Neural cell (in vitro differentiated cells): Measurements from ENCODE around the gene SLC8A1.

Source experiments
- CTCF ChIP-seq: fragments of 450-650 bp; IDR thresholded peaks from 2 replicates; pipeline ENCODE4 v1.5.1; 2014; ENCODE audit warnings: antibody characterized with exemption, mild to moderate bottlenecking, moderate library complexity; ENCODE audit not compliant: poor library complexity, severe bottlenecking
- POLR2AphosphoS5 ChIP-seq: IDR thresholded peaks from 2 replicates; pipeline ENCODE4 v1.6.1; 2012
- REST ChIP-seq: IDR thresholded peaks from 2 replicates; pipeline ENCODE4 v1.6.1; 2012; ENCODE audit warnings: borderline replicate concordance
- SMC3 ChIP-seq: fragments of 450-650 bp; conservative IDR thresholded peaks from 2 replicates; pipeline ENCODE4 v1.6.1; 2014; ENCODE audit warnings: antibody characterized with exemption, mild to moderate bottlenecking, moderate library complexity; ENCODE audit not compliant: poor library complexity
- TAF1 ChIP-seq: IDR thresholded peaks from 2 replicates; pipeline ENCODE4 v1.6.1; 2012; ENCODE audit warnings: low read depth

GRCh38 chr2:40457366-40457765 is 5.5 kb upstream of the SLC8A1 start:
- no peak for TF ChIP-seq CTCF
- no peak for TF ChIP-seq POLR2AphosphoS5
- no peak for TF ChIP-seq SMC3
- no peak for TF ChIP-seq TAF1
- no peak for TF ChIP-seq REST
